GM12878 (cell line): ENCODE measurements around the gene GPR39. TPM values are rescaled to one million over a fixed set of nuclear protein-coding genes. Genes with fewer than 3 reads are reported as not detected.

ENCODE experiments used
- ATAC-seq: fragments of 200-7000 bp; cut with Tn5 transposase; 3 replicates; pipeline ENCODE4 v1.9.1; 2020; ENCODE audit warnings: mild to moderate bottlenecking, moderate library complexity
- BruUV-seq: library from RNA; stranded (reverse); fragments of 400-500 nt; replicated peaks from 2 replicates; lab custom pipeline; 2021; lab: Mats Ljungman, UMichigan
- CTCF ChIA-PET: fragments of 300-600 bp; sonication (Branson Sonifier 250); formaldehyde crosslinking; extraction: SDS; loops from one replicate; lab custom pipeline; 2021; ENCODE audit warnings: inconsistent platforms; lab: Yijun Ruan, JAX
- POLR2A ChIA-PET: fragments of 350-600 bp; formaldehyde crosslinking; extraction: SDS; loops from one replicate; lab custom pipeline; 2021; ENCODE audit warnings: inconsistent platforms; lab: Charles Lee
- RAD21 ChIA-PET: fragments of 300-600 bp; sonication (Branson Sonifier 250); formaldehyde crosslinking; loops from one replicate; lab custom pipeline; 2023; ENCODE audit warnings: antibody characterized with exemption; ENCODE audit not compliant: unreplicated experiment; lab: Charles Lee
- SMC1A ChIA-PET: fragments of 300-600 bp; sonication (Branson Sonifier 250); formaldehyde crosslinking; loops from one replicate; lab custom pipeline; 2023; ENCODE audit not compliant: unreplicated experiment, uncharacterized antibody; lab: Charles Lee
- DNase-seq: peaks from one replicate; pipeline ENCODE4 v3.0.0-alpha.2; 2011; ENCODE audit warnings: low read depth, low spot score
- FAIRE-seq: peaks from 3 replicates; lab custom pipeline; 2011; peaks lifted over from hg19 to GRCh38; lab: Jason Lieb, UNC
- H2AFZ ChIP-seq: 2 replicates; pipeline ENCODE4 v1.6.0; 2011; ENCODE audit warnings: low read depth, low read length, control low read depth; ENCODE audit not compliant: control insufficient read depth
- H3K27ac ChIP-seq: 2 replicates; pipeline ENCODE4 v1.5.1; 2011; ENCODE audit warnings: control low read depth; ENCODE audit not compliant: control insufficient read depth, insufficient read depth
- H3K27me3 ChIP-seq, 2 experiments: replicated peaks in 1 of 2; 2 replicates each; pipeline versions ENCODE4 v1.6.0 to v1.6.1; 2011; ENCODE audit warnings: low read length in 1 of 2; ENCODE audit not compliant: control insufficient read depth in 2 of 2, insufficient read depth in 2 of 2
- H3K36me3 ChIP-seq, 2 experiments: 2 replicates each; pipeline ENCODE4 v1.5.1; 2011; ENCODE audit warnings: low read length in 1 of 2; ENCODE audit not compliant: control insufficient read depth in 2 of 2, insufficient read depth in 2 of 2
- H3K4me1 ChIP-seq: 2 replicates; pipeline ENCODE4 v1.6.1; 2011; ENCODE audit warnings: mild to moderate bottlenecking, low read length, moderate library complexity, mixed read lengths; ENCODE audit not compliant: control insufficient read depth, insufficient read depth
- H3K4me2 ChIP-seq: 2 replicates; pipeline ENCODE4 v1.6.0; 2011; ENCODE audit warnings: control low read depth; ENCODE audit not compliant: control insufficient read depth, insufficient read depth
- H3K4me3 ChIP-seq: fragments of 200-600 bp; sonication (generic); 2 replicates; pipeline ENCODE4 v1.5.1; 2016
- H3K79me2 ChIP-seq: 2 replicates; pipeline ENCODE4 v1.6.0; 2011; ENCODE audit warnings: low read length; ENCODE audit not compliant: control insufficient read depth, insufficient read depth
- H3K9ac ChIP-seq: 2 replicates; pipeline ENCODE4 v1.8.0; 2011; ENCODE audit warnings: low read length, control low read depth, mixed read lengths; ENCODE audit not compliant: control insufficient read depth, insufficient read depth
- H3K9me3 ChIP-seq: replicated peaks from 3 replicates; pipeline ENCODE4 v1.5.1; 2011; ENCODE audit warnings: mild to moderate bottlenecking, low read length; ENCODE audit not compliant: control insufficient read depth, insufficient read depth
- H4K20me1 ChIP-seq: 2 replicates; pipeline ENCODE4 v1.6.0; 2011; ENCODE audit not compliant: control insufficient read depth, insufficient read depth
- CBX3 ChIP-seq: fragments of 200-600 bp; sonication (generic); IDR thresholded peaks from 2 replicates; pipeline ENCODE4 v1.6.1; 2016; ENCODE audit warnings: low read depth, borderline replicate concordance
- EED ChIP-seq: sonication (generic); IDR thresholded peaks from 2 replicates; pipeline ENCODE4 v1.6.1; 2016; ENCODE audit warnings: antibody characterized with exemption, low read depth
- ETV6 ChIP-seq, 2 experiments: fragments of 450-650 bp in 1 of 2; IDR thresholded peaks in 1 of 2; conservative IDR thresholded peaks in 1 of 2; 2 replicates each; pipeline ENCODE4 v1.6.1; 2014; ENCODE audit warnings: antibody characterized with exemption in 1 of 2, borderline replicate concordance in 1 of 2, low read depth in 1 of 2, mild to moderate bottlenecking in 1 of 2, moderate library complexity in 1 of 2
- FOS ChIP-seq: IDR thresholded peaks from 3 replicates; pipeline ENCODE4 v1.6.1; 2011; ENCODE audit warnings: borderline replicate concordance; ENCODE audit not compliant: insufficient read length; ENCODE audit errors: extremely low read depth
- IRF4 ChIP-seq: IDR thresholded peaks from 2 replicates; pipeline ENCODE4 v1.6.1; 2011; ENCODE audit warnings: low read depth, low read length
- KAT2A ChIP-seq: conservative IDR thresholded peaks from 2 replicates; pipeline ENCODE4 v1.6.1; 2011; ENCODE audit warnings: low read depth, low read length; ENCODE audit not compliant: control insufficient read depth
- KDM1A ChIP-seq: fragments of 200-600 bp; sonication (generic); IDR thresholded peaks from 2 replicates; pipeline ENCODE4 v1.6.1; 2016; ENCODE audit warnings: borderline replicate concordance
- MAX ChIP-seq: IDR thresholded peaks from 2 replicates; pipeline ENCODE4 v1.6.1; 2012; ENCODE audit warnings: low read depth, low read length, improper control_type of control experiment
- MTA2 ChIP-seq: fragments of 450-650 bp; IDR thresholded peaks from 2 replicates; pipeline ENCODE4 v1.6.1; 2016; ENCODE audit warnings: low read depth, mild to moderate bottlenecking, moderate library complexity
- NFYB ChIP-seq: IDR thresholded peaks from 2 replicates; pipeline ENCODE4 v1.6.1; 2011; ENCODE audit warnings: low read depth, mild to moderate bottlenecking, low read length, improper control_type of control experiment, moderate library complexity; ENCODE audit not compliant: insufficient read depth
- NR2C2 ChIP-seq: IDR thresholded peaks from 2 replicates; pipeline ENCODE4 v1.6.1; 2011; ENCODE audit warnings: borderline replicate concordance, low read depth; ENCODE audit not compliant: control insufficient read depth, insufficient read length
- RUNX3 ChIP-seq: IDR thresholded peaks from 2 replicates; pipeline ENCODE4 v1.6.1; 2012; ENCODE audit warnings: low read length, inconsistent platforms
- SIN3A ChIP-seq: IDR thresholded peaks from 2 replicates; pipeline ENCODE4 v1.6.1; 2012; ENCODE audit warnings: low read depth, low read length, improper control_type of control experiment
- SREBF2 ChIP-seq: IDR thresholded peaks from 2 replicates; pipeline ENCODE4 v1.6.1; 2012; ENCODE audit warnings: mild to moderate bottlenecking, low read length
- YBX1 ChIP-seq: fragments of 450-650 bp; IDR thresholded peaks from 2 replicates; pipeline ENCODE4 v1.6.1; 2016; ENCODE audit warnings: antibody characterized with exemption
- ZSCAN29 ChIP-seq: fragments of 450-650 bp; IDR thresholded peaks from 2 replicates; pipeline ENCODE4 v1.6.1; 2017; ENCODE audit warnings: mild to moderate bottlenecking, moderate library complexity
- WGBS: methylation state at CpG from one replicate; pipeline ENCODE4 v1.1.6; 2016; ENCODE audit warnings: low lambda C conversion rate; ENCODE audit not compliant: insufficient replicate concordance, insufficient coverage; ENCODE audit errors: missing lambda C conversion rate; 5-methylcytosine and 5-hydroxymethylcytosine counted together
- in situ Hi-C: fragments of 300-500 bp; cut with MboI; formaldehyde crosslinking; loops from 9 replicates; pipeline ENCODE4 v1.14.3; 2018; ENCODE audit warnings: mixed read lengths
- intact Hi-C: fragments of 100-400 bp; cut with micrococcal nuclease; formaldehyde crosslinking; loops from one replicate; pipeline ENCODE4 v1.14.2; 2022; ENCODE audit not compliant: unreplicated experiment
- polyA plus RNA-seq, 11 experiments: library from polyadenylated mRNA; depleted of rRNA in 4 of 11; unstranded in 6 of 11; stranded (reverse) in 5 of 11; fragments of >200 nt; fragmentation: Nextera tagmentation in 4 of 11; fragmentation: Illumina TruSeq in 1 of 11; extraction: Ambion mirVana in 4 of 11; extraction: Trizol in 1 of 11; gene quantifications; 1 replicate in 1 of 11; 2 replicates in 10 of 11; pipeline versions ENCODE4 v1.2.1 to v1.2.3, GENCODE V29; 2011 to 2016; ENCODE audit warnings: inconsistent platforms in 2 of 11, missing spikeins in 2 of 11, low read depth in 1 of 11
- total RNA-seq, 4 experiments: library from RNA; depleted of rRNA in 3 of 4; stranded (reverse); fragments of >200 nt in 3 of 4; fragmentation: Illumina TruSeq in 1 of 4; extraction: Trizol in 1 of 4; gene quantifications; 2 replicates each; pipeline versions ENCODE4 v1.2.1 to v1.2.3, GENCODE V29; 2013 to 2021
- TF ChIP-seq, protein P1 (sequence below): fragments of 450-650 bp; IDR thresholded peaks from 2 replicates; pipeline ENCODE4 v1.6.1; 2017; ENCODE audit warnings: antibody characterized with exemption, mild to moderate bottlenecking, moderate library complexity

Gene GPR39
- total and polyA plus RNA-seq, 10 of the 15 experiments (the other 5 are each of a cell fraction or from before 2014, with no cell fraction given) = 0.05 to 0.23 TPM; not detected in 8

- BruUV-seq = no TSS peak
- in situ Hi-C loops = no loop called here
- H3K9ac ChIP-seq = no peak overlapping the region
- H3K27me3 ChIP-seq = no peaks in the 10 kb centered on the region
- no peak for FAIRE-seq
- ChIA-PET RAD21 (no interaction called here), POLR2A (no interaction called here), CTCF (no interaction called here), SMC1A (no interaction called here)
- TF ChIP-seq YBX1 (no peak), NFYB (no peak), SIN3A (no peak), CBX3 (no peak), FOS (no peak), KAT2A (no peak), ETV6 (conservative IDR thresholded peaks at IDR 0.05 in 1 of 2, IDR thresholded peaks at IDR 0.05 in 1 of 2; ENCODE audit: borderline replicate concordance in 1 of 2, low read depth in 1 of 2) (no peak), MAX (no peak), IRF4 (no peak), KDM1A (no peak), RUNX3 (no peak), EED (no peak), NR2C2 (no peak), SREBF2 (no peak), MTA2 (no peak), ZSCAN29 (no peak)
- TF ChIP-seq, protein P1, sequence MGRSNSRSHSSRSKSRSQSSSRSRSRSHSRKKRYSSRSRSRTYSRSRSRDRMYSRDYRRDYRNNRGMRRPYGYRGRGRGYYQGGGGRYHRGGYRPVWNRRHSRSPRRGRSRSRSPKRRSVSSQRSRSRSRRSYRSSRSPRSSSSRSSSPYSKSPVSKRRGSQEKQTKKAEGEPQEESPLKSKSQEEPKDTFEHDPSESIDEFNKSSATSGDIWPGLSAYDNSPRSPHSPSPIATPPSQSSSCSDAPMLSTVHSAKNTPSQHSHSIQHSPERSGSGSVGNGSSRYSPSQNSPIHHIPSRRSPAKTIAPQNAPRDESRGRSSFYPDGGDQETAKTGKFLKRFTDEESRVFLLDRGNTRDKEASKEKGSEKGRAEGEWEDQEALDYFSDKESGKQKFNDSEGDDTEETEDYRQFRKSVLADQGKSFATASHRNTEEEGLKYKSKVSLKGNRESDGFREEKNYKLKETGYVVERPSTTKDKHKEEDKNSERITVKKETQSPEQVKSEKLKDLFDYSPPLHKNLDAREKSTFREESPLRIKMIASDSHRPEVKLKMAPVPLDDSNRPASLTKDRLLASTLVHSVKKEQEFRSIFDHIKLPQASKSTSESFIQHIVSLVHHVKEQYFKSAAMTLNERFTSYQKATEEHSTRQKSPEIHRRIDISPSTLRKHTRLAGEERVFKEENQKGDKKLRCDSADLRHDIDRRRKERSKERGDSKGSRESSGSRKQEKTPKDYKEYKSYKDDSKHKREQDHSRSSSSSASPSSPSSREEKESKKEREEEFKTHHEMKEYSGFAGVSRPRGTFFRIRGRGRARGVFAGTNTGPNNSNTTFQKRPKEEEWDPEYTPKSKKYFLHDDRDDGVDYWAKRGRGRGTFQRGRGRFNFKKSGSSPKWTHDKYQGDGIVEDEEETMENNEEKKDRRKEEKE = no peak
- no peak overlapping the region for H3K4me2 ChIP-seq
- H4K20me1 ChIP-seq = no peaks in the 10 kb centered on the region
- H3K27ac ChIP-seq = no peak overlapping the region
- no peaks in the 10 kb centered on the region; the same call in 2 of the 3 replicates for H3K9me3 ChIP-seq
- DNase-seq = no peak
- H3K4me1 ChIP-seq = no peaks in the 10 kb centered on the region
- H2AFZ ChIP-seq = no peak overlapping the region
- ATAC-seq = no peak
- H3K4me3 ChIP-seq = no peak overlapping the region
- H3K36me3 ChIP-seq = no peaks in the 10 kb centered on the region
- intact Hi-C loops = no loop called here
- WGBS = 0% methylated on average over 1 of the region's 2 CpGs
- H3K79me2 ChIP-seq = no peaks in the 10 kb centered on the region
Measured at GRCh38 chr2:132470746-132471145, 54.1 kb downstream of the GPR39 start.
